PFSK-1 (cell line): Measurements from ENCODE around the gene KIRREL3.

Experiments
- FOXP2 ChIP-seq: optimal IDR thresholded peaks from 2 replicates; pipeline ENCODE3; 2011; ENCODE audit warnings: borderline replicate concordance, control low read depth, inconsistent platforms; ENCODE audit not compliant: insufficient read depth; ENCODE audit errors: extremely low read length, extremely low read depth
- POLR2AphosphoS5 ChIP-seq: IDR thresholded peaks from 2 replicates; pipeline ENCODE4 v1.6.1; 2012; ENCODE audit warnings: low read depth, mild to moderate bottlenecking, control low read depth, low read length, moderate library complexity
- SIN3A ChIP-seq: IDR thresholded peaks from 2 replicates; pipeline ENCODE4 v1.6.1; 2012; ENCODE audit warnings: mild to moderate bottlenecking, low read length, moderate library complexity, borderline replicate concordance; ENCODE audit not compliant: insufficient read depth
- TAF1 ChIP-seq: IDR thresholded peaks from 2 replicates; pipeline ENCODE4 v1.6.1; 2012; ENCODE audit warnings: low read length, control low read depth, borderline replicate concordance; ENCODE audit not compliant: insufficient read depth
- TF ChIP-seq, protein P1 (sequence below), 2 experiments: IDR thresholded peaks; 2 replicates each; pipeline versions ENCODE4 v1.6.1 to v1.8.0; 2011 to 2012; ENCODE audit warnings: low read depth in 2 of 2, low read length in 2 of 2, control low read depth in 1 of 2, inconsistent platforms in 1 of 2, mild to moderate bottlenecking in 1 of 2, moderate library complexity in 1 of 2; ENCODE audit not compliant: insufficient read depth in 1 of 2

The KIRREL3 gene

DNA sequence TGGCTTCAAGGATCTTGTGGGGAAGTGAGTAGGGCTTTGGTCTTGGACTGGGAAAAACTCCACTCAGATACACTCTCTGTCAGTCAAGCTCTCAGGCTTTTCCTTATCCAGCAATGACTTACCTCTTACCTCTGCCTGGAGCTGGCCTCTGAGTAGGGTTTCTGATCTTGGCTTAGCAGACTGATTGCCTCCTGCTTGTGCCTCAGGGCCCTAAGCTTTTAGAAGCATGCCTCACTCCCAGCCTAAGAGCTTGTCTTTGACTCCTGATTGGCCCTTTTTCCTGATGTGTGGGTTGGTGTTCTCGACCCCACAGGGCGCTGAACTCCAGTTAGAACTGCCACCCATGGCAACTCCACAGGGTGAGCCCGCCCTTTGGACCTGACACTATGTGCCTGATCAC is 370.1 kb downstream of the KIRREL3 start:
- no peak for TF ChIP-seq FOXP2
- no peak for TF ChIP-seq POLR2AphosphoS5
- TF ChIP-seq SIN3A, result no peak
- no peak for TF ChIP-seq TAF1

DNA sequence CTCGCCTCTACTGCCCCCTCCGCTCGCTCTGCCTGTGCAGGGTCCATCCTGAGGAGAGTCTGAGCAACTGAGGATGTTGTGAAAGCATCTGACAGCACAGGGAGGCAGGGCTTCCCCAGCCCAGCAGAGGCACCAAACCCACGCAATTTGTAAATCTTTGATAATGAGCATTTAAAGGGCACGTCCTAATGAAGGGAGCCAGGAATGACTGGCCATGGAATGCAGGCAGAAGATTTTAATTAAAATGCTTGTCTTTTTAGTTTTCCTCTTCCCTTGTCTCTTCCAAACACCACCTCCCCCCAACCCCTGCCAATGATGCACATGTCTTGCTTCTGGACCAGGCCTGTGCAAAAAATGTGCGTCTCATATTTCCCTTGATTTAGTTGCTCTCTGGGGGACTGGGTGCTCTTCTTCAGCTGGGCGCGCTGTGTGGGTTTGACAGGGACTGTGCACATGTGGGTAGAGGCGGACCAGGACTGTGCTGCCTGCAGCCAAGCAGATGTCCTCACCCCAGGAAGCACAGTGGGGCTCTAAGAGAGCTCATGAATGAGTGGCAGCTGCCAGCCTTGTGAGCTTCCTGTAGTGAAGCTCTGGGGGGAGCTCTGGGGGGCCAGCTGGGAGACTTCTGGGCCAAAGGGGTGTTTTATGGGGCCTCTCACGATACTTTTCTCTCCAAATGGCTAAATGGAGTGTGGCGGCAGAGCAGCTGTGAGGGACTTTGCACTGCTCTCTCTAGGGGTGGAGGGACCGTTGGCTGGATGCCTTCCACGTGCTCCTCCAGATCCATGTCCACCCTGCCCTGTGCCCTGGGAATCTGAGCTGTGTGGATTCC is 371.6 kb downstream of the KIRREL3 start:
- no peak for TF ChIP-seq FOXP2
- TF ChIP-seq SIN3A, result no peak
- no peak for TF ChIP-seq POLR2AphosphoS5
- TF ChIP-seq TAF1, result no peak
- TF ChIP-seq, protein P1, sequence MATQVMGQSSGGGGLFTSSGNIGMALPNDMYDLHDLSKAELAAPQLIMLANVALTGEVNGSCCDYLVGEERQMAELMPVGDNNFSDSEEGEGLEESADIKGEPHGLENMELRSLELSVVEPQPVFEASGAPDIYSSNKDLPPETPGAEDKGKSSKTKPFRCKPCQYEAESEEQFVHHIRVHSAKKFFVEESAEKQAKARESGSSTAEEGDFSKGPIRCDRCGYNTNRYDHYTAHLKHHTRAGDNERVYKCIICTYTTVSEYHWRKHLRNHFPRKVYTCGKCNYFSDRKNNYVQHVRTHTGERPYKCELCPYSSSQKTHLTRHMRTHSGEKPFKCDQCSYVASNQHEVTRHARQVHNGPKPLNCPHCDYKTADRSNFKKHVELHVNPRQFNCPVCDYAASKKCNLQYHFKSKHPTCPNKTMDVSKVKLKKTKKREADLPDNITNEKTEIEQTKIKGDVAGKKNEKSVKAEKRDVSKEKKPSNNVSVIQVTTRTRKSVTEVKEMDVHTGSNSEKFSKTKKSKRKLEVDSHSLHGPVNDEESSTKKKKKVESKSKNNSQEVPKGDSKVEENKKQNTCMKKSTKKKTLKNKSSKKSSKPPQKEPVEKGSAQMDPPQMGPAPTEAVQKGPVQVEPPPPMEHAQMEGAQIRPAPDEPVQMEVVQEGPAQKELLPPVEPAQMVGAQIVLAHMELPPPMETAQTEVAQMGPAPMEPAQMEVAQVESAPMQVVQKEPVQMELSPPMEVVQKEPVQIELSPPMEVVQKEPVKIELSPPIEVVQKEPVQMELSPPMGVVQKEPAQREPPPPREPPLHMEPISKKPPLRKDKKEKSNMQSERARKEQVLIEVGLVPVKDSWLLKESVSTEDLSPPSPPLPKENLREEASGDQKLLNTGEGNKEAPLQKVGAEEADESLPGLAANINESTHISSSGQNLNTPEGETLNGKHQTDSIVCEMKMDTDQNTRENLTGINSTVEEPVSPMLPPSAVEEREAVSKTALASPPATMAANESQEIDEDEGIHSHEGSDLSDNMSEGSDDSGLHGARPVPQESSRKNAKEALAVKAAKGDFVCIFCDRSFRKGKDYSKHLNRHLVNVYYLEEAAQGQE (IDR thresholded peaks at IDR 0.05; ENCODE audit: insufficient read depth in 1 of 2, low read depth in 2 of 2, low read length in 2 of 2), result no peak

DNA sequence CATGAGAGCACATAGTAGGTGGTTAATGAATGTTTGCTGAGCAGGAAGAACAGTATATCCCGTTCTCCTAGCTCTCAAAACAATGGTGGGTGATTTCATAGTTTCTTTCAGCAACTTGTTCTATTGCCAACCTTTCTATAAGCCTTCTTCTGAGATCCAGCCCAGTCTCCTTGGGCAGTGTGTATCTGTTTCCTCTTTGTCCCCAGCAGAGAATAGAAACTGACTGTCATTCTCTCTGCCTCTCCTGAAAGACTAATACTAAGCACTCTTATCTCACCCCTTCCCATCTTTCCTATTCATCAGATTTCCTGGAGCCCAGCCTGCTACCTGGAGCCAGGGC is 372.1 kb downstream of the KIRREL3 start:
- TF ChIP-seq SIN3A (no peak), TAF1 (no peak), FOXP2 (no peak), POLR2AphosphoS5 (no peak)
- TF ChIP-seq, protein P1 (IDR thresholded peaks at IDR 0.05; ENCODE audit: insufficient read depth in 1 of 2, low read depth in 2 of 2, low read length in 2 of 2), result no peak

DNA sequence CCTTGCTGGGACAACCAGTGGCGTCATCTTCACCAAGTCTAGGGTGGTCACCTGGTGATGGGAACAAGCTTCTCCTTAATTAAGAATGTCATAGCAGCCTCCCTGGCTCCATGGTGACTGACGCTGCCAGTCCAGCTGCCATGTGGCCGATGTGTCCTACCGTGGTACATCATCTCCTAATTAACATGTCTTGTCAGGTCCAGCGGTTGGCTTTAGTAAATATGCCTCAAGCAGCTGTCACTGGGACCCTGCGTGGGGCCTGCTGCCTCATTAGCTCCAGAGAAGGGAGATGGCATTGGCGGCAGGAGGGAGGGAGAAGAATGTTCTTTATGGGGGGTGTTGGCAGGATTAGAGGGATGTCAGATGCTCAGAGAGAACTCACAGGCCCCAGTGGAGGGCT is 373.1 kb downstream of the KIRREL3 start:
- TF ChIP-seq FOXP2 (no peak), TAF1 (no peak), POLR2AphosphoS5 (no peak), SIN3A (no peak)
- TF ChIP-seq, protein P1 (IDR thresholded peaks at IDR 0.05; ENCODE audit: insufficient read depth in 1 of 2, low read depth in 2 of 2, low read length in 2 of 2), result no peak

DNA sequence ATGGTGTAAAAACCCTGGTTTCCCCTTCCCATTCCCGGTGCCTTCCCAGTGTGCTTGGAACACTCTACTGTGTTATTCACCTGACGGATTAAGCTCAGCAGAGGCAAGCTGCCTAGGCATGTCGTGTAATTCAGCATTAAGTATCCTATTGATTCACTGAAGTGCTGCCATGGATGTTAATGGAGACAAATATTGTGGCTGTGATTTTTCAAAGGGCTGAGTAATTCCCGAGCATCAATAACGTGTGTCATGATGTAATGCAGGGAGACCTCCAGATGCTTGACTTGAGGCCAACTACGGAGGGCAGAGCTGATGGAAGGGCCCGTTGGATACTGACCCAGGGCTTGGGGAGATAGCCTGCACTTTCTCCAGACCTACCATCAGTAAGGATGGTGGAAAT is 376.1 kb downstream of the KIRREL3 start:
- TF ChIP-seq FOXP2, result no peak
- no peak for TF ChIP-seq TAF1
- no peak for TF ChIP-seq POLR2AphosphoS5
- no peak for TF ChIP-seq SIN3A
- TF ChIP-seq, protein P1 (IDR thresholded peaks at IDR 0.05; ENCODE audit: insufficient read depth in 1 of 2, low read depth in 2 of 2, low read length in 2 of 2), result no peak
